Naive thymus-derived CD8-positive, alpha-beta T cell (primary cell): Measurements from ENCODE around the gene TNFRSF19. TPM values are rescaled to one million over a fixed set of nuclear protein-coding genes. Genes with fewer than 3 reads are reported as not detected.

Source experiments
- ATAC-seq, 2 donors: fragments of 150-1000 bp; cut with Tn5 transposase in 1 of 2; sonication (Bioruptor Pico), chemical (Tn5 transposase) in 1 of 2; 1 replicate in 1 of 2; 2 replicates in 1 of 2; pipeline ENCODE4 v1.10.0; 2021; ENCODE audit warnings: mild to moderate bottlenecking in 2 of 2, moderate library complexity in 2 of 2
- POLR2A ChIA-PET: fragments of 350-600 bp; sonication (Branson Sonifier 250); formaldehyde crosslinking; loops from one replicate; lab custom pipeline; 2021; ENCODE audit warnings: antibody characterized with exemption; lab: Charles Lee
- DNase-seq, 10 donors: peaks; one replicate each; pipeline versions ENCODE4 v3.0.0 to v3.0.0-alpha.2; 2020 to 2022
- H3K27ac Mint-ChIP-seq, 10 donors: one replicate each; pipeline ENCODE4 v1.8.0; 2020 to 2022; ENCODE audit warnings: mild to moderate bottlenecking in 10 of 10, mixed read lengths in 10 of 10, moderate library complexity in 4 of 10, inconsistent platforms in 1 of 10
- H3K27me3 Mint-ChIP-seq, 5 donors: one replicate each; pipeline ENCODE4 v1.8.0; 2021 to 2022; ENCODE audit warnings: mixed read lengths in 5 of 5
- H3K36me3 Mint-ChIP-seq, 3 donors: one replicate each; pipeline ENCODE4 v1.8.0; 2020 to 2022; ENCODE audit warnings: mixed read lengths in 3 of 3, mild to moderate bottlenecking in 2 of 3, inconsistent platforms in 1 of 3
- H3K4me1 Mint-ChIP-seq, 4 donors: one replicate each; pipeline ENCODE4 v1.8.0; 2021 to 2022; ENCODE audit warnings: mixed read lengths in 4 of 4
- H3K4me3 Mint-ChIP-seq, 10 donors: one replicate each; pipeline ENCODE4 v1.8.0; 2020 to 2022; ENCODE audit warnings: mild to moderate bottlenecking in 10 of 10, mixed read lengths in 10 of 10, moderate library complexity in 6 of 10, inconsistent platforms in 1 of 10
- H3K9me3 Mint-ChIP-seq, 9 donors: one replicate each; pipeline ENCODE4 v1.8.0; 2020 to 2022; ENCODE audit warnings: mixed read lengths in 9 of 9, mild to moderate bottlenecking in 3 of 9, inconsistent platforms in 1 of 9, moderate library complexity in 1 of 9
- polyA plus RNA-seq, 3 donors: library from polyadenylated mRNA; unstranded; fragments of 300-500 nt; fragmentation: Illumina TruSeq; gene quantifications; one replicate each; pipeline ENCODE4 v1.2.3, GENCODE V29; 2021
- total RNA-seq, 8 experiments: library from RNA in 2 of 8; stranded (reverse) in 2 of 8; gene quantifications; one replicate each; pipeline ENCODE4 v1.2.3 and lab custom pipeline; 2021 to 2026

TNFRSF19 gene
- total and polyA plus RNA-seq, 5 experiments from 2014 or later: 0.16 TPM; not detected in 4

DNA sequence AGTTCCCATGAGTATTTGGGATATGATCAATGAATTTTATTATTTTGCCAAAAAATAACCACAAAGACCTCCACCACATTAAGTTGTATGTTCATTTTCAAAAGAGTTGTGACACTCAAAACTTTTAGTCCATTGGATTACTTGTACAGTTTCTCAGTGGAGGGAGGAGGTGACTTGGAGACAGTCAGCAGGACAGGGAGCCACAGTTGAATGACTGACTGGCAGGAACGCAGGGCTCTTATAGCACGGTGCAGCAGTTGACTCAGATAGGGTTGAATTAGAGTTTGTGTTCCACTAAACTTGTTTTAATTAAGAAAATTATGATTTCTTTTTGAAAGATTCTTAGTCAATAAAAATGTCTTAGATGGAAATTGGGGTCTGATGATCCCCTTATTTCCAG is 42.5 kb downstream of the TNFRSF19 start:
- Mint-ChIP-seq H3K4me1 (peaks cover 8 to 18% (median 15%) of the 10 kb centered on the region in 4 donors), H3K27me3 (peaks cover 16 to 30% (median 26%) of the 10 kb centered on the region in 5 donors), H3K27ac (no peak overlapping the region), H3K4me3 (no peak overlapping the region), H3K9me3 (no peaks in the 10 kb centered on the region), H3K36me3 (no peaks in the 10 kb centered on the region)
- POLR2A ChIA-PET: no interaction called here
- no peak for ATAC-seq
- DNase-seq: no peak

DNA sequence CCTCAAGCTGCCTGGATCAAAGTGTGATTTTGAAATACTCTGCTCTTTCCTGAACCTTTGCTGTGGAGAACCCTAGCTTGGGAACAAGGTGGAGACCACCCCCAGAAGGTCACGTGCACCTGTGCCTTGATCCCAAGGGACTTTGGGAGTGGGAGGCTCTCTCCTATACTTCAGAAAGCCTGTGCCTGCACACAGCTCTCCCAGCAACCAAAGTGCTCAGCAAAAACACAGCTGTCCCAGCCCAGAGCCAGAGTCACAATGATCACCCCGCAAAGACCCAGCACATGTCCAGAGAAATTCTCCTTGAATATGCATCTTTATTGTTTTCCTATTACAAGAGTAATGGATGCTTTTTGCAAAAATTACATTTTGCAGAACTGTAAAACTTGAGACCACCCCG is 43.4 kb downstream of the TNFRSF19 start:
- H3K4me1 Mint-ChIP-seq: peaks cover 11 to 20% (median 15%) of the 10 kb centered on the region in 4 donors
- no peaks in the 10 kb centered on the region for H3K9me3 Mint-ChIP-seq
- H3K36me3 Mint-ChIP-seq: no peaks in the 10 kb centered on the region
- no peak overlapping the region for H3K4me3 Mint-ChIP-seq
- no peak for ATAC-seq
- H3K27ac Mint-ChIP-seq: no peak overlapping the region
- no peak for DNase-seq
- POLR2A ChIA-PET: no interaction called here
- H3K27me3 Mint-ChIP-seq: peaks cover 16 to 27% (median 23%) of the 10 kb centered on the region in 5 donors

- Mint-ChIP-seq H3K9me3 (no peaks in the 10 kb centered on the region), H3K27ac (no peak overlapping the region), H3K27me3 (peaks cover 14 to 21% (median 19%) of the 10 kb centered on the region in 5 donors), H3K4me1 (peaks cover 0 to 8% (median 3%) of the 10 kb centered on the region in 4 donors), H3K4me3 (no peak overlapping the region), H3K36me3 (no peaks in the 10 kb centered on the region)
- POLR2A ChIA-PET: no interaction called here
- ATAC-seq: no peak
- no peak for DNase-seq
Observed at GRCh38 chr13:23615395-23616081, 45.3 kb downstream of the TNFRSF19 start.

- no peak overlapping the region for H3K27ac Mint-ChIP-seq
- peaks cover 12 to 20% (median 15%) of the 10 kb centered on the region in 5 donors for H3K27me3 Mint-ChIP-seq
- ATAC-seq (no peak), DNase-seq (no peak)
- POLR2A ChIA-PET: no interaction called here
- H3K36me3 Mint-ChIP-seq: no peaks in the 10 kb centered on the region
- no peaks in the 10 kb centered on the region for H3K9me3 Mint-ChIP-seq
- H3K4me3 Mint-ChIP-seq: no peak overlapping the region
- H3K4me1 Mint-ChIP-seq: peaks cover 0 to 8% (median 3%) of the 10 kb centered on the region in 4 donors
Observed at GRCh38 chr13:23616228-23616627, 46.0 kb downstream of the TNFRSF19 start.

DNA sequence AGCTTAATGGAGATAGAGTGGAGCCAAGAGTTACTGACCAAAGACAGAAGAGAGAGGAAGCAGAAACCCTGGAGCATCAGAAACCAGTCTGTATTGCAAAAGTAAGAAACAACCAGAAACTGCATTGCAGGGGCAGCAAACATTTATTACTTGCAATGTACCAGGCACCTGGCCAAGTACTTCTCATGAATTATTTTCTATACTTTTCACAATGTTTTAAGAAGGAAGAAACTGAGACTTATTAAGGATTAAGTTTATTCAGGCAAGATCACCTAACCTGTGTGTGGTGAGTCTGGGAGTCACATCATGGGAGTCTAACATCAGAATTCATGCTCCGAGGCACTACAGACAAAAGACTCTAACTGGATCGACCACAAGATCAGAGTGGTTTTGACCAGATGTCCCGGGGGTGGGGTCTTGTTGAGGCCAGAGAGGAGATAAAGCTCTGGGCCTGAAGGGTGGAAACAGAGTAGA is 47.4 kb downstream of the TNFRSF19 start:
- no peak for DNase-seq
- H3K4me1 Mint-ChIP-seq: peaks cover 0 to 8% (median 3%) of the 10 kb centered on the region in 4 donors
- POLR2A ChIA-PET: no interaction called here
- no peak for ATAC-seq
- no peak overlapping the region for H3K4me3 Mint-ChIP-seq
- H3K27ac Mint-ChIP-seq: no peak overlapping the region
- H3K27me3 Mint-ChIP-seq: peaks cover 7 to 18% (median 14%) of the 10 kb centered on the region in 5 donors
- no peaks in the 10 kb centered on the region for H3K9me3 Mint-ChIP-seq
- H3K36me3 Mint-ChIP-seq: no peaks in the 10 kb centered on the region

- Mint-ChIP-seq H3K4me3 (no peak overlapping the region), H3K36me3 (no peaks in the 10 kb centered on the region), H3K27ac (no peak overlapping the region), H3K4me1 (peaks cover 0 to 8% (median 3%) of the 10 kb centered on the region in 4 donors), H3K9me3 (no peaks in the 10 kb centered on the region), H3K27me3 (peaks cover 7 to 17% (median 13%) of the 10 kb centered on the region in 5 donors)
- no peak for ATAC-seq
- no peak for DNase-seq
- POLR2A ChIA-PET: no interaction called here
Observed at GRCh38 chr13:23618341-23618740, 48.1 kb downstream of the TNFRSF19 start.

DNA sequence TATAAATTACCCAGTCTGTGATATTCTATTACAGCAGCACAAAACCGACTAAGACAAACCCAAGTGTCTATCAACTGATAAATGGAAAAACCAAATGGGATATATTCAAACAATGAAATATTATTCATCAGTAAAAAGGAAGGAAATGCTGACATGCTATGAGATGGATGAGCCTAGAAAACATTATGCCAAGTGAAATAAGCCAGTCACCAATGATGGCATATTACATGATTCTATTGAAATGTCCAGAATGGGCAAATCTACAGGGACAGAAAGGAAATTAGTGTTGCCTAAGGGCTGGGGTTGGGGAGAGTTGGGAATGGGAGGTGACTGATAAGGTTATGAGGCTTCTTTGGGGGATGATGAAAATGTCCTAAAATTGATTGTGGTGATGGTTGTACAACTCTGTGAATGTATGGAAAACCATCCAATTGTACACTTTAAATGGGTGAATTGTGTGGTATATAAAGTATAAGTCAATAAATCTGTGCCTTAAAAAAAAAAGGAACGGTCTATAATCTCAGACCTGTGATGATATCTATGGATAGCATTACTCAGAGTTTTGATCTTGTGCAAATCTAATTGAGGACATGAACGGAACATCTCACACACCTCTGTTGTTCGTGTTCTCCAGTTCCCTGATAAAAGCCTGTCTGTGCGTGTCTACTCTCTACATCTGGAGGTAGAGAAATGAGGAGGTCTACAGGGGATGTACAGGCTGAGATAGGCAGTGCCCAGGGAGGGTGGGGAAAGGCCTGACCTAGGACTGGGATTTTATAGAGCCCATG is 49.0 kb downstream of the TNFRSF19 start:
- H3K27ac Mint-ChIP-seq: no peak overlapping the region
- ATAC-seq: no peak
- peaks cover 0 to 3% (median 0%) of the 10 kb centered on the region in 9 donors for H3K9me3 Mint-ChIP-seq
- H3K4me1 Mint-ChIP-seq: peaks cover 0 to 8% (median 3%) of the 10 kb centered on the region in 4 donors
- H3K4me3 Mint-ChIP-seq: no peak overlapping the region
- H3K36me3 Mint-ChIP-seq: no peaks in the 10 kb centered on the region
- DNase-seq: no peak
- peaks cover 2 to 8% (median 7%) of the 10 kb centered on the region in 5 donors for H3K27me3 Mint-ChIP-seq
- POLR2A ChIA-PET: no interaction called here

GRCh38 chr13:23620211-23620610 is 50.0 kb downstream of the TNFRSF19 start:
- Mint-ChIP-seq H3K27me3 (peaks cover 0 to 8% (median 6%) of the 10 kb centered on the region in 5 donors), H3K36me3 (no peaks in the 10 kb centered on the region), H3K9me3 (peaks cover 0 to 3% (median 0%) of the 10 kb centered on the region in 9 donors), H3K27ac (no peak overlapping the region), H3K4me1 (peaks cover 0 to 8% (median 3%) of the 10 kb centered on the region in 4 donors), H3K4me3 (no peak overlapping the region)
- DNase-seq: no peak
- no peak for ATAC-seq
- POLR2A ChIA-PET: no interaction called here

DNA sequence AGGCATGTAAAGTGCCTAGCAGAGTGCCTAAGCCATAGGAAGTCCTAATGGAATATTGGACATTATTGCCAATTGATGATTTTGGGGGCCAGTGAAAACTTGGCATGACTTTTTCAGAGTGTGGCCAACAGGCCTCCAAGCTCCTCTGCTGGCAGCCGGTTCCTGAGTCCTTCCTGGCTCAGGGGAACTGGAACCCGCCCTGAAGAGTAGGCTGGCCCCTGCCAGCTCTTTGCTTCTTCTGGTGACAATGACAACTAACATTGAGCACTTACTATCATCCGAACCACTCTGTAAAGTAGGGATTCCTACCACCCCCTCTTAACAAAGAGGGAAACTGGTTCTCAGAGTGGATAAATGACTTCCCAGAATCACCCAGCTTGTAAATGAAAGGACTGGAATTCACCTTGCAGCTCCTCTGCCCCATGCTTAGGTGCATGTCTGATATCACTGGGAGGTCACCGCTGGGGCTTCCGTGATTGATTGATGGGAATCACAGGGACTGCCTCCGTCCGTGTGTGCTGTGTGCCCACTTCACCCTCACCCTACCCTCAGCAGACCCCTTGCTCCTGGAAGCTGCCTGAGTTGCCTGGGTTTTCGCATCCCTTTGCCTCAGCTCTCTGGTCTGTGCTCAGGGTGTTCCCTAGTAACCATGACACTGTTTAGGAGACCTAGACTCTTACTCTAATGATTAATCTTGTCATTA is 50.6 kb downstream of the TNFRSF19 start:
- Mint-ChIP-seq H3K9me3 (peaks cover 0 to 3% (median 0%) of the 10 kb centered on the region in 9 donors), H3K4me1 (peaks cover 0 to 8% (median 3%) of the 10 kb centered on the region in 4 donors), H3K4me3 (no peak overlapping the region), H3K36me3 (no peaks in the 10 kb centered on the region), H3K27me3 (peaks cover 0 to 8% (median 4%) of the 10 kb centered on the region in 5 donors), H3K27ac (no peak overlapping the region)
- no peak for ATAC-seq
- no peak for DNase-seq
- POLR2A ChIA-PET: no interaction called here

- Mint-ChIP-seq H3K27ac (no peak overlapping the region), H3K4me1 (peaks cover 0 to 8% (median 3%) of the 10 kb centered on the region in 4 donors), H3K9me3 (peaks cover 0 to 3% (median 0%) of the 10 kb centered on the region in 9 donors), H3K27me3 (peaks cover 0 to 8% (median 4%) of the 10 kb centered on the region in 5 donors), H3K36me3 (no peaks in the 10 kb centered on the region), H3K4me3 (no peak overlapping the region)
- no peak for DNase-seq
- ATAC-seq: no peak
- POLR2A ChIA-PET: no interaction called here
Observed at GRCh38 chr13:23621316-23621645, 51.1 kb downstream of the TNFRSF19 start.

DNA sequence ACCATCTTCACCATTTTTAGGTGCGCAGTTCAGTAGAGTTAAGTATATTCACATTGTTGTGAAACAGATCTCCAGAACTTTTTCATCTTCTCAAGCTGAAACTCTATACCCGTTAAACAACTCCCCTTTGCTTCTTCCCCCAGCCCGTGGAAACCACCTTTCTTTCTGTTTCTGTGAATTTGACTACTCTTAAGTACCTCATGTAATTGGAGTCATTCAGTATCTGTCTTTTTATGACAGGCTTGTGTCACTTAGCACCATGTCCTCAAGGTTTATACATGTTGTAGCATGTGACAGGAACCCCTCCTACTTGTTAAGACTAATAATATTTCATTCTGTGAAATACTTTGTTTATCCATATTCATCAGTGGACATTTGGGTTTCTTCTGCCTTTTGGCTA is 52.8 kb downstream of the TNFRSF19 start:
- no peaks in the 10 kb centered on the region for H3K36me3 Mint-ChIP-seq
- H3K4me3 Mint-ChIP-seq: no peak overlapping the region
- DNase-seq (no peak), ATAC-seq (no peak)
- peaks cover 0 to under 1% (median under 1%) of the 10 kb centered on the region in 4 donors for H3K4me1 Mint-ChIP-seq
- H3K9me3 Mint-ChIP-seq: peaks cover 0 to 3% (median 0%) of the 10 kb centered on the region in 9 donors
- H3K27ac Mint-ChIP-seq: no peak overlapping the region
- POLR2A ChIA-PET: no interaction called here
- H3K27me3 Mint-ChIP-seq: peaks cover 3 to 14% (median 5%) of the 10 kb centered on the region in 5 donors

GRCh38 chr13:23623394-23623793 is 53.2 kb downstream of the TNFRSF19 start:
- no peak for DNase-seq
- no peak overlapping the region for H3K27ac Mint-ChIP-seq
- peaks cover 4 to 18% (median 8%) of the 10 kb centered on the region in 5 donors for H3K27me3 Mint-ChIP-seq
- ATAC-seq: no peak
- H3K36me3 Mint-ChIP-seq: no peaks in the 10 kb centered on the region
- no peaks in the 10 kb centered on the region for H3K4me1 Mint-ChIP-seq
- POLR2A ChIA-PET: no interaction called here
- H3K4me3 Mint-ChIP-seq: no peak overlapping the region
- H3K9me3 Mint-ChIP-seq: peaks cover 0 to 3% (median 0%) of the 10 kb centered on the region in 9 donors
